Keratinocyte (primary cell): ENCODE measurements around the gene DHDDS. TPM values are rescaled to one million over a fixed set of nuclear protein-coding genes. Genes with fewer than 3 reads are reported as not detected.

Experiments
- DNase-seq: peaks from one replicate; pipeline ENCODE4 v3.0.0-alpha.2; 2011; ENCODE audit warnings: low read depth, missing footprints, low spot score
- FAIRE-seq: peaks from 2 replicates; lab custom pipeline; 2011; peaks lifted over from hg19 to GRCh38; lab: Jason Lieb, UNC
- H2AFZ ChIP-seq: 2 replicates; pipeline ENCODE4 v1.6.0; 2012; ENCODE audit warnings: low read length, control low read depth, inconsistent platforms; ENCODE audit not compliant: control insufficient read depth
- H3K27ac ChIP-seq: 2 replicates; pipeline ENCODE4 v1.5.1; 2011; ENCODE audit warnings: low read length; ENCODE audit not compliant: control insufficient read depth, insufficient read depth
- H3K27me3 ChIP-seq: 3 replicates; pipeline ENCODE4 v1.6.0; 2011; ENCODE audit warnings: low read length; ENCODE audit not compliant: control insufficient read depth, insufficient read depth; ENCODE audit errors: extremely low read depth
- H3K36me3 ChIP-seq, 2 experiments: 2 replicates in 1 of 2; 3 replicates in 1 of 2; pipeline ENCODE4 v1.5.1; 2011; ENCODE audit warnings: low read length in 2 of 2, mild to moderate bottlenecking in 1 of 2; ENCODE audit not compliant: control insufficient read depth in 2 of 2, insufficient read depth in 2 of 2; ENCODE audit errors: extremely low read depth in 1 of 2
- H3K4me1 ChIP-seq: 3 replicates; pipeline ENCODE4 v1.5.1; 2011; ENCODE audit warnings: low read length; ENCODE audit not compliant: control insufficient read depth, insufficient read depth; ENCODE audit errors: extremely low read depth
- H3K4me2 ChIP-seq: 3 replicates; pipeline ENCODE4 v1.6.0; 2011; ENCODE audit warnings: low read depth, low read length; ENCODE audit not compliant: control insufficient read depth, insufficient read depth; ENCODE audit errors: extremely low read depth
- H3K4me3 ChIP-seq, 3 experiments: fragments of 200-600 bp in 1 of 3; sonication (generic) in 1 of 3; 2 replicates in 2 of 3; 3 replicates in 1 of 3; pipeline ENCODE4 v1.5.1; 2011 to 2016; ENCODE audit warnings: low read length in 3 of 3, mild to moderate bottlenecking in 3 of 3, control low read depth in 2 of 3, inconsistent platforms in 1 of 3, low read depth in 1 of 3, mixed read lengths in 1 of 3, mixed run types in 1 of 3, moderate library complexity in 1 of 3; ENCODE audit not compliant: control insufficient read depth in 2 of 3, insufficient read depth in 2 of 3; ENCODE audit errors: extremely low read depth in 1 of 3
- H3K79me2 ChIP-seq: 2 replicates; pipeline ENCODE4 v1.6.0; 2012; ENCODE audit warnings: low read length; ENCODE audit not compliant: control insufficient read depth, insufficient read depth
- H3K9ac ChIP-seq: 3 replicates; pipeline ENCODE4 v1.6.0; 2011; ENCODE audit warnings: low read length; ENCODE audit not compliant: control insufficient read depth, insufficient read depth; ENCODE audit errors: extremely low read depth
- H3K9me1 ChIP-seq: 3 replicates; pipeline ENCODE4 v1.6.0; 2011; ENCODE audit warnings: low read length; ENCODE audit not compliant: control insufficient read depth, insufficient read depth; ENCODE audit errors: extremely low read depth
- H3K9me3 ChIP-seq: 2 replicates; pipeline ENCODE4 v1.5.1; 2012; ENCODE audit warnings: low read depth, low read length; ENCODE audit not compliant: control insufficient read depth
- H4K20me1 ChIP-seq: 3 replicates; pipeline ENCODE4 v1.6.0; 2011; ENCODE audit warnings: low read length; ENCODE audit not compliant: control insufficient read depth, insufficient read depth; ENCODE audit errors: extremely low read depth
- EZH2 ChIP-seq: IDR thresholded peaks from one replicate; pipeline ENCODE4 v1.6.1; 2012; ENCODE audit warnings: inconsistent platforms, mild to moderate bottlenecking, low read length, moderate library complexity
- dilution Hi-C: fragments of 300-500 bp; cut with MboI; formaldehyde crosslinking; loops from one replicate; pipeline ENCODE4 v1.7.0; 2020; ENCODE audit warnings: low sequenced_read_pairs; ENCODE audit not compliant: extremely low pct_ligation_motif_present
- polyA plus RNA-seq, 5 experiments: library from polyadenylated mRNA; depleted of rRNA in 3 of 5; stranded (reverse) in 3 of 5; stranded (forward) in 1 of 5; unstranded in 1 of 5; fragments of >200 nt; gene quantifications; 1 replicate in 1 of 5; 2 replicates in 3 of 5; 3 replicates in 1 of 5; pipeline versions ENCODE4 v1.2.1 to v1.2.3, GENCODE V29; 2011 to 2012; ENCODE audit warnings: missing spikeins in 2 of 5, low read depth in 1 of 5, low replicate concordance in 1 of 5
- TF ChIP-seq, protein P1 (sequence below), 3 experiments: IDR thresholded peaks in 1 of 3; conservative IDR thresholded peaks in 1 of 3; optimal IDR thresholded peaks in 1 of 3; 2 replicates in 2 of 3; 3 replicates in 1 of 3; pipeline versions ENCODE3 to v1.5.1; 2011; ENCODE audit warnings: low read length in 3 of 3, mild to moderate bottlenecking in 3 of 3, moderate library complexity in 2 of 3, control low read depth in 1 of 3, inconsistent platforms in 1 of 3; ENCODE audit not compliant: insufficient read depth in 2 of 3; ENCODE audit errors: extremely low read depth in 1 of 3

DHDDS gene
- polyA plus RNA-seq, 1 donor (not counting 4 experiments of a cell fraction or from before 2014, with no cell fraction given): 41.2 TPM

- FAIRE-seq: no peak
- Histone ChIP-seq H3K36me3 (peaks cover 4 to 10% of the 10 kb centered on the region in 2 experiments), H3K4me1 (peaks cover 20% of the 10 kb centered on the region), H3K79me2 (peaks cover 9% of the 10 kb centered on the region), H3K27me3 (no peaks in the 10 kb centered on the region), H3K4me3 (no peak overlapping the region), H3K9ac (no peak overlapping the region), H3K9me1 (no peaks in the 10 kb centered on the region), H2AFZ (no peak overlapping the region), H3K9me3 (no peaks in the 10 kb centered on the region), H3K4me2 (no peak overlapping the region), H4K20me1 (no peaks in the 10 kb centered on the region), H3K27ac (no peak overlapping the region)
- dilution Hi-C loops: no loop called here
- DNase-seq: no peak
- TF ChIP-seq, protein P1, sequence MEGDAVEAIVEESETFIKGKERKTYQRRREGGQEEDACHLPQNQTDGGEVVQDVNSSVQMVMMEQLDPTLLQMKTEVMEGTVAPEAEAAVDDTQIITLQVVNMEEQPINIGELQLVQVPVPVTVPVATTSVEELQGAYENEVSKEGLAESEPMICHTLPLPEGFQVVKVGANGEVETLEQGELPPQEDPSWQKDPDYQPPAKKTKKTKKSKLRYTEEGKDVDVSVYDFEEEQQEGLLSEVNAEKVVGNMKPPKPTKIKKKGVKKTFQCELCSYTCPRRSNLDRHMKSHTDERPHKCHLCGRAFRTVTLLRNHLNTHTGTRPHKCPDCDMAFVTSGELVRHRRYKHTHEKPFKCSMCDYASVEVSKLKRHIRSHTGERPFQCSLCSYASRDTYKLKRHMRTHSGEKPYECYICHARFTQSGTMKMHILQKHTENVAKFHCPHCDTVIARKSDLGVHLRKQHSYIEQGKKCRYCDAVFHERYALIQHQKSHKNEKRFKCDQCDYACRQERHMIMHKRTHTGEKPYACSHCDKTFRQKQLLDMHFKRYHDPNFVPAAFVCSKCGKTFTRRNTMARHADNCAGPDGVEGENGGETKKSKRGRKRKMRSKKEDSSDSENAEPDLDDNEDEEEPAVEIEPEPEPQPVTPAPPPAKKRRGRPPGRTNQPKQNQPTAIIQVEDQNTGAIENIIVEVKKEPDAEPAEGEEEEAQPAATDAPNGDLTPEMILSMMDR (optimal IDR thresholded peaks at IDR 0.05 in 1 of 3, IDR thresholded peaks at IDR 0.05 in 1 of 3, conservative IDR thresholded peaks at IDR 0.05 in 1 of 3; ENCODE audit: extremely low read depth in 1 of 3, insufficient read depth in 2 of 3, low read length in 3 of 3): no peak
- TF ChIP-seq EZH2: no peak
Observed at GRCh38 chr1:26429721-26430120, 2.4 kb upstream of the DHDDS start.

- Histone ChIP-seq H3K9me1 (no peaks in the 10 kb centered on the region), H3K9ac (peak overlapping the region; percentile 92), H3K27ac (peak overlapping the region; percentile 92), H3K4me1 (peaks cover 20% of the 10 kb centered on the region), H3K79me2 (peaks cover 9% of the 10 kb centered on the region), H3K9me3 (no peaks in the 10 kb centered on the region), H2AFZ (peak overlapping the region; percentile 100), H3K36me3 (peaks cover 4 to 15% of the 10 kb centered on the region in 2 experiments), H4K20me1 (no peaks in the 10 kb centered on the region), H3K27me3 (no peaks in the 10 kb centered on the region), H3K4me2 (peak overlapping the region; percentile 73), H3K4me3 (peak overlapping the region; percentile 69 to 99 (median 87))
- TF ChIP-seq, protein P1 (optimal IDR thresholded peaks at IDR 0.05 in 1 of 3, IDR thresholded peaks at IDR 0.05 in 1 of 3, conservative IDR thresholded peaks at IDR 0.05 in 1 of 3; ENCODE audit: extremely low read depth in 1 of 3, insufficient read depth in 2 of 3, low read length in 3 of 3): no peak
- no peak for TF ChIP-seq EZH2
- dilution Hi-C loops: no loop called here
- DNase-seq (no peak), FAIRE-seq (no peak)
Observed at GRCh38 chr1:26432793-26433192, 672 bp downstream of the DHDDS start.
